ENCODE measurements around the gene MCOLN2.

The MCOLN2 gene

GRCh38 chr1:84957966-84958365 is 38.9 kb downstream of the MCOLN2 start:
- CTCF ChIA-PET = interaction anchor here (1.0 to 2.6 kb wide), 2 partner anchors 13 to 113 kb away, joined by 3 to 14 read pairs; no protein-coding TSS in a partner anchor
- TF ChIP-seq ELF4 (IDR thresholded peaks at IDR 0.05) (no peak), NFRKB (IDR thresholded peaks at IDR 0.05) (no peak), CTBP1 (IDR thresholded peaks at IDR 0.05; ENCODE audit: borderline replicate concordance) (no peak), TARDBP (IDR thresholded peaks at IDR 0.05) (no peak), SP1 (IDR thresholded peaks at IDR 0.05) (no peak), BHLHE40 (IDR thresholded peaks at IDR 0.05; ENCODE audit: borderline replicate concordance) (no peak), PKNOX1 (IDR thresholded peaks at IDR 0.05) (no peak), FOXM1 (IDR thresholded peaks at IDR 0.05; ENCODE audit: borderline replicate concordance) (no peak), FOXA1 (IDR thresholded peaks at IDR 0.05) (no peak), FOXK2 (IDR thresholded peaks at IDR 0.05) (no peak), L3MBTL2 (conservative IDR thresholded peaks at IDR 0.05) (no peak), SUZ12 (IDR thresholded peaks at IDR 0.05) (no peak), HDGF (IDR thresholded peaks at IDR 0.05; ENCODE audit: borderline replicate concordance) (no peak), LEF1 (IDR thresholded peaks at IDR 0.05; ENCODE audit: borderline replicate concordance) (no peak), ARNT (IDR thresholded peaks at IDR 0.05) (no peak), ZNF384 (IDR thresholded peaks at IDR 0.05) (no peak)
- POLR2A ChIA-PET = no interaction called here
- DNase-seq (ENCODE audit: extremely low spot score) = no peak

GRCh38 chr1:84956655-84957054 is 40.3 kb downstream of the MCOLN2 start:
- ChIA-PET POLR2A (no interaction called here), CTCF (interaction anchor here (2.6 kb wide), 1 partner anchor 12 kb away, joined by 14 read pairs; no protein-coding TSS in a partner anchor)
- TF ChIP-seq LEF1 (IDR thresholded peaks at IDR 0.05; ENCODE audit: borderline replicate concordance) = no peak
- TF ChIP-seq FOXA1 (IDR thresholded peaks at IDR 0.05) = no peak
- TF ChIP-seq ZNF384 (IDR thresholded peaks at IDR 0.05) = no peak
- no peak for TF ChIP-seq SUZ12 (IDR thresholded peaks at IDR 0.05)
- TF ChIP-seq ELF4 (IDR thresholded peaks at IDR 0.05) = no peak
- no peak for TF ChIP-seq PKNOX1 (IDR thresholded peaks at IDR 0.05)
- TF ChIP-seq BHLHE40 (IDR thresholded peaks at IDR 0.05; ENCODE audit: borderline replicate concordance) = no peak
- no peak for TF ChIP-seq SP1 (IDR thresholded peaks at IDR 0.05)
- no peak for TF ChIP-seq NFRKB (IDR thresholded peaks at IDR 0.05)
- no peak for TF ChIP-seq FOXK2 (IDR thresholded peaks at IDR 0.05)
- TF ChIP-seq L3MBTL2 (conservative IDR thresholded peaks at IDR 0.05) = no peak
- no peak for TF ChIP-seq ARNT (IDR thresholded peaks at IDR 0.05)
- TF ChIP-seq FOXM1 (IDR thresholded peaks at IDR 0.05; ENCODE audit: borderline replicate concordance) = no peak
- no peak for TF ChIP-seq HDGF (IDR thresholded peaks at IDR 0.05; ENCODE audit: borderline replicate concordance)
- no peak for TF ChIP-seq CTBP1 (IDR thresholded peaks at IDR 0.05; ENCODE audit: borderline replicate concordance)
- DNase-seq (ENCODE audit: extremely low spot score) = no peak

- ChIA-PET CTCF (interaction anchor here (2.6 kb wide), 1 partner anchor 12 kb away, joined by 14 read pairs; no protein-coding TSS in a partner anchor), POLR2A (no interaction called here)
- DNase-seq (ENCODE audit: extremely low spot score) = no peak
- TF ChIP-seq L3MBTL2 (conservative IDR thresholded peaks at IDR 0.05) = no peak
- TF ChIP-seq FOXA1 (IDR thresholded peaks at IDR 0.05) = no peak
- no peak for TF ChIP-seq NFRKB (IDR thresholded peaks at IDR 0.05)
- no peak for TF ChIP-seq ZNF384 (IDR thresholded peaks at IDR 0.05)
- no peak for TF ChIP-seq ARNT (IDR thresholded peaks at IDR 0.05)
Measured at GRCh38 chr1:84956097-84956496, 40.8 kb downstream of the MCOLN2 start.

GRCh38 chr1:84949664-84950063 is 47.2 kb downstream of the MCOLN2 start:
- ChIA-PET POLR2A (no interaction called here), CTCF (no interaction called here)
- TF ChIP-seq FOXA1 (IDR thresholded peaks at IDR 0.05) (no peak), FOXM1 (IDR thresholded peaks at IDR 0.05; ENCODE audit: borderline replicate concordance) (no peak)
- no peak for DNase-seq (ENCODE audit: extremely low spot score)

GRCh38 chr1:84947536-84948410 is 49.1 kb downstream of the MCOLN2 start:
- no peak for DNase-seq (ENCODE audit: extremely low spot score)
- CTCF ChIA-PET = interaction anchor here (0.5 kb wide), 1 partner anchor 58 kb away, joined by 5 read pairs; no protein-coding TSS in a partner anchor
- TF ChIP-seq SUZ12 (IDR thresholded peaks at IDR 0.05) (no peak), ZNF384 (IDR thresholded peaks at IDR 0.05) (no peak), TARDBP (IDR thresholded peaks at IDR 0.05) (no peak), ELF4 (IDR thresholded peaks at IDR 0.05) (no peak), PKNOX1 (IDR thresholded peaks at IDR 0.05) (no peak), ARNT (IDR thresholded peaks at IDR 0.05) (no peak), FOXM1 (IDR thresholded peaks at IDR 0.05; ENCODE audit: borderline replicate concordance) (no peak), SP1 (IDR thresholded peaks at IDR 0.05) (no peak), FOXA1 (IDR thresholded peaks at IDR 0.05) (no peak), CTBP1 (IDR thresholded peaks at IDR 0.05; ENCODE audit: borderline replicate concordance) (no peak), FOXK2 (IDR thresholded peaks at IDR 0.05) (no peak), L3MBTL2 (conservative IDR thresholded peaks at IDR 0.05) (no peak), LEF1 (IDR thresholded peaks at IDR 0.05; ENCODE audit: borderline replicate concordance) (no peak), NFRKB (IDR thresholded peaks at IDR 0.05) (no peak)
- POLR2A ChIA-PET = interaction anchor here (1.2 kb wide), 2 partner anchors 100 to 312 kb away, joined by 3 to 4 read pairs; partner anchors contain the start of gene C1orf52

GRCh38 chr1:84946631-84947030 is 50.3 kb downstream of the MCOLN2 start:
- ChIA-PET POLR2A (no interaction called here), CTCF (no interaction called here)
- TF ChIP-seq L3MBTL2 (conservative IDR thresholded peaks at IDR 0.05) (no peak), PKNOX1 (IDR thresholded peaks at IDR 0.05) (no peak), FOXK2 (IDR thresholded peaks at IDR 0.05) (no peak)
- DNase-seq (ENCODE audit: extremely low spot score) = no peak
